Loucy (cell line): ENCODE measurements around the gene ABAT.

Experiments
- EZH2phosphoT487 ChIP-seq: fragments of 200-600 bp; IDR thresholded peaks from 2 replicates; pipeline ENCODE4 v1.6.1; 2018; ENCODE audit warnings: antibody characterized with exemption, mild to moderate bottlenecking, moderate library complexity, borderline replicate concordance
- TF ChIP-seq, protein P1 (sequence below): fragments of 200-600 bp; sonication (generic); conservative IDR thresholded peaks from 2 replicates; pipeline ENCODE4 v1.5.1; 2014; ENCODE audit warnings: mild to moderate bottlenecking, antibody characterized with exemption, low read length

GRCh38 chr16:8776129-8776584 lies 101.7 kb downstream of the ABAT start:
- TF ChIP-seq, protein P1, sequence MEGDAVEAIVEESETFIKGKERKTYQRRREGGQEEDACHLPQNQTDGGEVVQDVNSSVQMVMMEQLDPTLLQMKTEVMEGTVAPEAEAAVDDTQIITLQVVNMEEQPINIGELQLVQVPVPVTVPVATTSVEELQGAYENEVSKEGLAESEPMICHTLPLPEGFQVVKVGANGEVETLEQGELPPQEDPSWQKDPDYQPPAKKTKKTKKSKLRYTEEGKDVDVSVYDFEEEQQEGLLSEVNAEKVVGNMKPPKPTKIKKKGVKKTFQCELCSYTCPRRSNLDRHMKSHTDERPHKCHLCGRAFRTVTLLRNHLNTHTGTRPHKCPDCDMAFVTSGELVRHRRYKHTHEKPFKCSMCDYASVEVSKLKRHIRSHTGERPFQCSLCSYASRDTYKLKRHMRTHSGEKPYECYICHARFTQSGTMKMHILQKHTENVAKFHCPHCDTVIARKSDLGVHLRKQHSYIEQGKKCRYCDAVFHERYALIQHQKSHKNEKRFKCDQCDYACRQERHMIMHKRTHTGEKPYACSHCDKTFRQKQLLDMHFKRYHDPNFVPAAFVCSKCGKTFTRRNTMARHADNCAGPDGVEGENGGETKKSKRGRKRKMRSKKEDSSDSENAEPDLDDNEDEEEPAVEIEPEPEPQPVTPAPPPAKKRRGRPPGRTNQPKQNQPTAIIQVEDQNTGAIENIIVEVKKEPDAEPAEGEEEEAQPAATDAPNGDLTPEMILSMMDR = no peak
- TF ChIP-seq EZH2phosphoT487 = no peak
